HFFc6 (cell line): ENCODE results near the gene DNAJB8. TPM values are rescaled to one million over a fixed set of nuclear protein-coding genes. Genes with fewer than 3 reads are reported as not detected.
A peak's percentile ranks its signal among the peaks of the same experiment; 100 is the strongest.

Experiments used
- DNase-seq: peaks from one replicate; pipeline ENCODE4 v3.0.0-alpha.2; 2018
- H3K27ac Mint-ChIP-seq: 2 replicates; pipeline ENCODE4 v1.8.0; 2020; ENCODE audit warnings: mild to moderate bottlenecking, mixed read lengths
- H3K27me3 Mint-ChIP-seq: 2 replicates; pipeline ENCODE4 v1.8.0; 2021; ENCODE audit warnings: mild to moderate bottlenecking, moderate library complexity, mixed read lengths; ENCODE audit not compliant: insufficient read depth
- H3K36me3 Mint-ChIP-seq: 2 replicates; pipeline ENCODE4 v1.8.0; 2021; ENCODE audit warnings: low read depth, mixed read lengths
- H3K4me1 Mint-ChIP-seq: 2 replicates; pipeline ENCODE4 v1.8.0; 2020; ENCODE audit warnings: low read depth, mixed read lengths
- H3K4me3 Mint-ChIP-seq: 2 replicates; pipeline ENCODE4 v1.8.0; 2020; ENCODE audit warnings: mild to moderate bottlenecking, moderate library complexity, mixed read lengths
- H3K9me3 Mint-ChIP-seq: 2 replicates; pipeline ENCODE4 v1.8.0; 2020; ENCODE audit warnings: mild to moderate bottlenecking, mixed read lengths
- total RNA-seq, 6 experiments: library from RNA; stranded (reverse); fragmentation: NEBNext Ultra II Directional; extraction: Animal tissue kit (Norgen Biotek cat#: 25700); gene quantifications; 2 replicates in 1 of 6; 3 replicates in 5 of 6; pipeline ENCODE4 v1.2.3, GENCODE V29; 2021
- TF ChIP-seq, protein P1 (sequence below): fragments of 200-600 bp; sonication (generic); IDR thresholded peaks from 2 replicates; pipeline ENCODE4 v1.5.0; 2021; ENCODE audit warnings: antibody characterized with exemption, mild to moderate bottlenecking

The DNAJB8 gene
- total RNA-seq, 6 experiments from 2014 or later = not detected

DNA sequence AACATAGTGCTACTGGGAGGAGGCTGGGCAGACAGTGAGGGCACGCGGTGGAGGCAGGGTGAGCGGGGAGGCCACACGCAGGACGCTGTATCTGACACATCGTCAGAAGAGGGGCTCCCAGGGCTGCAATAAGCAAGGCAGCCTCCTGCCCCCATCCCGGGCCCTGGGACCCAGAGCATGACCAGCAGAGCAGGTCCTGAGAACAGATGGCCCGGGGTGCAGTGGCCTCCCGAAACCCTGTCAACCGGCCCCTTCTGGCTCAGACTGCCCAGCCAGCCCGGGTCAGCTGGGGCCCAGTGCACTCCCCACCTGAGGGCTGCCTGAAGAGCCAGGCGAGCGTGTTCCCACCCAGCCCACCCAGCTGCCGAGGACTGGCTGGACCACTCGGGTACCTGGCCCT lies 37.4 kb downstream of the DNAJB8 start:
- Mint-ChIP-seq H3K27ac (no peak overlapping the region), H3K9me3 (no peaks in the 10 kb centered on the region), H3K4me1 (peaks cover 25% of the 10 kb centered on the region), H3K27me3 (peaks cover 25% of the 10 kb centered on the region), H3K4me3 (no peak overlapping the region), H3K36me3 (no peaks in the 10 kb centered on the region)
- no peak for DNase-seq
- TF ChIP-seq, protein P1, sequence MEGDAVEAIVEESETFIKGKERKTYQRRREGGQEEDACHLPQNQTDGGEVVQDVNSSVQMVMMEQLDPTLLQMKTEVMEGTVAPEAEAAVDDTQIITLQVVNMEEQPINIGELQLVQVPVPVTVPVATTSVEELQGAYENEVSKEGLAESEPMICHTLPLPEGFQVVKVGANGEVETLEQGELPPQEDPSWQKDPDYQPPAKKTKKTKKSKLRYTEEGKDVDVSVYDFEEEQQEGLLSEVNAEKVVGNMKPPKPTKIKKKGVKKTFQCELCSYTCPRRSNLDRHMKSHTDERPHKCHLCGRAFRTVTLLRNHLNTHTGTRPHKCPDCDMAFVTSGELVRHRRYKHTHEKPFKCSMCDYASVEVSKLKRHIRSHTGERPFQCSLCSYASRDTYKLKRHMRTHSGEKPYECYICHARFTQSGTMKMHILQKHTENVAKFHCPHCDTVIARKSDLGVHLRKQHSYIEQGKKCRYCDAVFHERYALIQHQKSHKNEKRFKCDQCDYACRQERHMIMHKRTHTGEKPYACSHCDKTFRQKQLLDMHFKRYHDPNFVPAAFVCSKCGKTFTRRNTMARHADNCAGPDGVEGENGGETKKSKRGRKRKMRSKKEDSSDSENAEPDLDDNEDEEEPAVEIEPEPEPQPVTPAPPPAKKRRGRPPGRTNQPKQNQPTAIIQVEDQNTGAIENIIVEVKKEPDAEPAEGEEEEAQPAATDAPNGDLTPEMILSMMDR = no peak

- Mint-ChIP-seq H3K9me3 (no peaks in the 10 kb centered on the region), H3K27ac (no peak overlapping the region), H3K36me3 (no peaks in the 10 kb centered on the region), H3K4me3 (no peak overlapping the region), H3K27me3 (peaks cover 28% of the 10 kb centered on the region), H3K4me1 (peaks cover 19% of the 10 kb centered on the region)
- DNase-seq = no peak
- TF ChIP-seq, protein P1 = no peak
Measured at GRCh38 chr3:128427872-128428822, 38.5 kb downstream of the DNAJB8 start.

DNA sequence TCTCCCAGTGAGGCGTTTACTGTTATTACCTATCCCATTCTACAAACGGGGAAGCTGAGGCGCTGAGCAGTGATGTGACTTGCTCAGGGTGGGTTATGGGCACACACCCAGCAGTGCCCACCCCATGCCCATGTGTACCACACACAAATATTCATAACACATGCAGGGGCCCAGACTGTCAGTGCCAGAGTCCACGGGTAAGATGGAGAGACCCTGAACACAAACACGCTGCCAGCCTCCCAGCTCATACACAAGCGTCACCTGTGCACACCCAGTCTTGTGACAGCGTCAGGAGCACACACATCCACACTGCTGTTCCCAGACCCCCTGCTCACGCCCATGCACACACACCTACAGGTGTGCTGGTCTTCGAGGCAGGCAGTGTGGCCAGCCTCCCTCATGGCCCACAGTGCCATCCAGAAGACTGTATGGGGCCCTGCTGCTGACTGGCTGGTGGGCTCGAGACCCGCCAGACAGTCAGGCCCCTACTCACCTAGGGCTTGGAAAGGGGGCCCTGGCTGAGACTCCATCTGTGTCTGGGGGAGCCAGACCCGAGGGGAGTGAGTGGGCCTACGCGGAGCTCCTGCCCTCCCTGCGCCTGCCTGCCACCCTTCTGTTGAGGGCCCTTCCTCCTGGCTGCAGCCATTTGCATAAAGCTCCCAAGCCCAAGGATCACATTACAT lies 39.4 kb downstream of the DNAJB8 start:
- TF ChIP-seq, protein P1 = no peak
- Mint-ChIP-seq H3K36me3 (no peaks in the 10 kb centered on the region), H3K9me3 (no peaks in the 10 kb centered on the region), H3K27me3 (peaks cover 27% of the 10 kb centered on the region), H3K4me3 (no peak overlapping the region), H3K27ac (no peak overlapping the region), H3K4me1 (peaks cover 16% of the 10 kb centered on the region)
- no peak for DNase-seq

- Mint-ChIP-seq H3K9me3 (no peaks in the 10 kb centered on the region), H3K4me3 (no peak overlapping the region), H3K27me3 (peaks cover 18% of the 10 kb centered on the region; the same call in 1 of the 2 replicates), H3K36me3 (no peaks in the 10 kb centered on the region), H3K4me1 (peaks cover 7% of the 10 kb centered on the region), H3K27ac (no peak overlapping the region)
- DNase-seq = no peak
- TF ChIP-seq, protein P1 = peak; percentile 91
Measured at GRCh38 chr3:128426128-128426921, 40.4 kb downstream of the DNAJB8 start.

DNA sequence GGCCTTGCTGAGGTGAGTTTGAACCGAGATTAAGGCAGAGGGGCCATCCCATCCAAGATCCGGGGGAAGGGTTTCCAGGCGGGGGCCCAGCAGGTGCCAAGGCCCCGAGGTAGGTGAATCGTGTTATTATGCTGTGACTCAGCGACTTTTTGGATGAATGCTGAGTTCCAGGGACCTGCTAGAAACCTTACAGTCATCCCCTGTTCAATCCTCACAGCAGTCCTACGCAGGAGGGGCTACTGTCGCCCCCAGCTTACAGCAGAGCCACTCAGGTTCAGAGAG lies 40.9 kb downstream of the DNAJB8 start:
- Mint-ChIP-seq H3K4me3 (no peak overlapping the region), H3K36me3 (no peaks in the 10 kb centered on the region), H3K27me3 (peaks cover 14% of the 10 kb centered on the region; the same call in 1 of the 2 replicates), H3K27ac (no peak overlapping the region), H3K9me3 (no peaks in the 10 kb centered on the region), H3K4me1 (peaks cover 7% of the 10 kb centered on the region)
- no peak for DNase-seq
- TF ChIP-seq, protein P1 = no peak
